ENCODE results near the gene PYGO2. TPM values are rescaled to one million over a fixed set of nuclear protein-coding genes. Genes with fewer than 3 reads are reported as not detected.
"Not testable (repeated sequence)": the region's sequence is repeated elsewhere in the genome, so short reads cannot be mapped to it uniquely, and the experiment has no call there.

The PYGO2 gene
- polyA plus RNA-seq, 1 experiment = 19.3 TPM

GRCh38 chr1:154912755-154913154 is 48.8 kb downstream of the PYGO2 start:
- DNase-seq (ENCODE audit: low read depth, low spot score) = no peak
- no peak overlapping the region for H3K27ac ChIP-seq (ENCODE audit: low read depth, low read length)
- H3K9me3 ChIP-seq (ENCODE audit: control insufficient read depth, insufficient read depth, low read length) = peaks cover 13% of the 10 kb centered on the region; the same call in 1 of the 2 replicates
- CTCF ChIA-PET = no interaction called here
- POLR2A ChIA-PET = no interaction called here
- H3K27me3 ChIP-seq (ENCODE audit: control insufficient read depth, insufficient read depth, low read length) = peaks cover 26% of the 10 kb centered on the region
- TF ChIP-seq CTCF (IDR thresholded peaks at IDR 0.05; ENCODE audit: low read depth, low read length) = no peak
- H3K4me3 ChIP-seq (ENCODE audit: low read depth, low read length) = no peak overlapping the region

DNA sequence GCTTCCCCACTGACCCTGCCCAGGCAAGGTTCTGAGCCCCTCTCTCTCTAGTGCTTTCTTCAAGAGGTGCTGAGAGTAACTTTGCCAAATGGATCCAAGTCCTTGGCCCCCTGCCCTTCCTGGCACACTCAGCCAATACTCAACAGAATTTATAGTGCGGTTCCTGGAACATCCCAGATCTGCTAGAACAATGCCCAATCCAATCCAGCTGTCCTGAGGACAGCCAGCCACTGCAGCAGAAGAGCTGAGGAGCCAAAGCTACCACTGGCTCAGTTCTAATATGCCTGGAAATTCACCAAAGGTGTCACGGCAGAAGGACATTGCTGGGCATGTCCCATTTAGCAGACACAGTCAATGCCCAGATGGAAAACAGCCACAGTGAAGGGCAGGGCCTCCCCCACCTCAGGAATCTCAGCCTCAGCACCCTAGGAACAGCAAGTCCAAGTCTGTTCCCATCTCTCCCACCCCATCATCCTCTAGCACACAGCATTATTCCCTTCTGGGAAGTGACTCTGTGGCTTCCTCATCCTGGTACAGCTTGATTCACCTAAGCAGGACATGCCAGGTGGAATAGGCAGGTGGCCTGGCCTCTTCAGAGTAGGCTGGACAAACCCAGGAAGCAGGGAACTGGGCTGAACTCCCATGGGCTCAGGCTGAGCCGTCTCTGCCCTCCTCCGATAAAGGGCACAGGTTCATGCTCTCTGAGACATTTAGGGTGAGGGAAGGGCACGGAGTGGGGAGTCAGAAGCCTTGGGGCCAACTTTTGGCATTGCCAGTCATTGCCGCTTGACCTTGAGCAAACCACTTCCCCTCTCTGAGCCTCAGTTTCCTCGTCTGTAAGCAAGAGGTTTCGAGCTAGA is 49.7 kb downstream of the PYGO2 start:
- Histone ChIP-seq H3K9me3 (ENCODE audit: control insufficient read depth, insufficient read depth, low read length) (peaks cover 14% of the 10 kb centered on the region; the same call in 1 of the 2 replicates), H3K4me3 (ENCODE audit: low read depth, low read length) (no peak overlapping the region), H3K27me3 (ENCODE audit: control insufficient read depth, insufficient read depth, low read length) (peaks cover 28% of the 10 kb centered on the region), H3K27ac (ENCODE audit: low read depth, low read length) (no peak overlapping the region)
- POLR2A ChIA-PET = no interaction called here
- TF ChIP-seq CTCF (IDR thresholded peaks at IDR 0.05; ENCODE audit: low read depth, low read length) = no peak
- DNase-seq (ENCODE audit: low read depth, low spot score) = no peak
- CTCF ChIA-PET = no interaction called here

DNA sequence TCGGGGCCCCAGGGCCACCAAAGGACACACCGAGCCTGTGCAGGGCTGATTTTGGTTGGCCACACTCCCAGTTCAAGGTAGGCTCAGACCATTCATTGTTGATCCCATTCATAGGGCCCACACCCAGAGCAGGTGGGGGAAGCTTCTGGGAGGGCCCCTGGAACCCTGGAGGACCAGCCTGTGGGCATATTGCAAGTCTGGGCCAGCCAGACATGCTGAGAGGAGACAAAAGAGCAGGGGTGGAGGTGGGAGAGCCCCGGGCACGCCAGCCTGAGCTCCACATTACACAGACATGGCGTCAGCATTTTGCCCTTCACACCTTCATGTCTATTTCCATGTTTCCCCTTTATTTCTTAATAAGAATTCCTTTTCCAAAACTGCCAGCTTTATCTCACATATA is 50.7 kb downstream of the PYGO2 start:
- Histone ChIP-seq H3K27me3 (ENCODE audit: control insufficient read depth, insufficient read depth, low read length) (peaks cover 28% of the 10 kb centered on the region), H3K4me3 (ENCODE audit: low read depth, low read length) (no peak overlapping the region), H3K27ac (ENCODE audit: low read depth, low read length) (no peak overlapping the region), H3K9me3 (ENCODE audit: control insufficient read depth, insufficient read depth, low read length) (peaks cover 14% of the 10 kb centered on the region; the same call in 1 of the 2 replicates)
- POLR2A ChIA-PET = no interaction called here
- no peak for TF ChIP-seq CTCF (IDR thresholded peaks at IDR 0.05; ENCODE audit: low read depth, low read length)
- DNase-seq (ENCODE audit: low read depth, low spot score) = no peak
- CTCF ChIA-PET = no interaction called here

DNA sequence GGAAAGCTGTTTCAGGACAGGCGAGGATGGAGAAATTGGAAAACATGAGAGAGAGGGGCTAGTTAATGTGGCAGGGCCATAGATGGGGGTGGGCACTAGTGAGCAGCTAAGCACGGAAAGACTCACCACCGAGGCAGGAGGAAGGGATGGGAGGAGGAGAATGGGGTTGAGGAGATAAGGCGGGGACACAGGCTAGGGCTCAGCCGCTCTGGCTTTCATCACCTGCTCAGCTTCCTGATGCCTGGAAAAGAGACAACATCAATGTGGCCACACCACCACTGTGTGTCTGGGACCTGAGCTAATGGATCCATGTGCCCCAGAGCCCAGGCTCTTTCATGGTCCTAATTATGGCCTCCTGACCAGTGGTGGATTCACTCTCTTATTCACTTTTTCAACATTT is 52.6 kb downstream of the PYGO2 start:
- TF ChIP-seq CTCF (IDR thresholded peaks at IDR 0.05; ENCODE audit: low read depth, low read length) = no peak
- CTCF ChIA-PET = no interaction called here

GRCh38 chr1:154908129-154908528 is 53.5 kb downstream of the PYGO2 start:
- H3K27me3 ChIP-seq (ENCODE audit: control insufficient read depth, insufficient read depth, low read length) = peaks cover 18% of the 10 kb centered on the region
- DNase-seq (ENCODE audit: low read depth, low spot score); POLR2A ChIA-PET; CTCF ChIA-PET; H3K4me3 ChIP-seq (ENCODE audit: low read depth, low read length); H3K27ac ChIP-seq (ENCODE audit: low read depth, low read length): not testable (repeated sequence)
- peaks cover 14% of the 10 kb centered on the region; the same call in 1 of the 2 replicates for H3K9me3 ChIP-seq (ENCODE audit: control insufficient read depth, insufficient read depth, low read length)

More for the DNA sequence above, 52.6 kb downstream of the PYGO2 start:
- Histone ChIP-seq H3K27me3 (ENCODE audit: control insufficient read depth, insufficient read depth, low read length) (peaks cover 25% of the 10 kb centered on the region), H3K9me3 (ENCODE audit: control insufficient read depth, insufficient read depth, low read length) (peaks cover 14% of the 10 kb centered on the region; the same call in 1 of the 2 replicates), H3K27ac (ENCODE audit: low read depth, low read length) (no peak overlapping the region), H3K4me3 (ENCODE audit: low read depth, low read length) (no peak overlapping the region)
- no peak for DNase-seq (ENCODE audit: low read depth, low spot score)
- POLR2A ChIA-PET = no interaction called here

Small RNA genes lying within 50 kb of the gene (small RNA-seq; reads per million reads assigned to genes)
- gene MIR4258 (ENCODE audit: insufficient read length, low read depth) (not detected), gene RF00017 (ENCODE audit: insufficient read length, low read depth) (not detected)

Other genes with a start within 250 kb of the PYGO2 start
- 0.02 and 0.09 TPM in 2 replicates for gene KCNN3, start 91.5 kb downstream of the PYGO2 start, polyA plus RNA-seq (2011; rRNA removed)
- gene PMVK, start 25.1 kb downstream of the PYGO2 start, polyA plus RNA-seq (2011; rRNA removed) = 21.0 and 24.7 TPM in 2 replicates
- gene PBXIP1, start 5.7 kb downstream of the PYGO2 start, polyA plus RNA-seq (2011; rRNA removed) = 72.2 and 87.1 TPM in 2 replicates
- 371 and 409 TPM in 2 replicates for gene SHC1, start 9.0 kb upstream of the PYGO2 start, polyA plus RNA-seq (2011; rRNA removed)
- 66.4 and 81.3 TPM in 2 replicates for gene CKS1B, start 12.9 kb upstream of the PYGO2 start, polyA plus RNA-seq (2011; rRNA removed)
- 21.1 and 30.2 TPM in 2 replicates for gene FLAD1, start 21.6 kb upstream of the PYGO2 start, polyA plus RNA-seq (2011; rRNA removed)
- 0.21 TPM in 1 of 2 replicates, not detected in the other for gene LENEP, start 31.8 kb upstream of the PYGO2 start, polyA plus RNA-seq (2011; rRNA removed)
- gene ZBTB7B, start 41.0 kb upstream of the PYGO2 start, polyA plus RNA-seq (2011; rRNA removed) = 8.7 and 12.7 TPM in 2 replicates
- 0.07 and 0.19 TPM in 2 replicates for gene DCST2, start 72.0 kb upstream of the PYGO2 start, polyA plus RNA-seq (2011; rRNA removed)
- gene DCST1, start 72.0 kb upstream of the PYGO2 start, polyA plus RNA-seq (2011; rRNA removed) = not detected in 2 replicates
- 25.9 and 37.5 TPM in 2 replicates for gene ADAM15, start 89.5 kb upstream of the PYGO2 start, polyA plus RNA-seq (2011; rRNA removed)
- gene EFNA4, start 102.0 kb upstream of the PYGO2 start, polyA plus RNA-seq (2011; rRNA removed) = 10.1 and 12.9 TPM in 2 replicates
- 0.51 and 0.56 TPM in 2 replicates for gene EFNA3, start 117.1 kb upstream of the PYGO2 start, polyA plus RNA-seq (2011; rRNA removed)
- 1.1 and 1.4 TPM in 2 replicates for gene EFNA1, start 166.1 kb upstream of the PYGO2 start, polyA plus RNA-seq (2011; rRNA removed)
- gene SLC50A1, start 174.1 kb upstream of the PYGO2 start, polyA plus RNA-seq (2011; rRNA removed) = 29.5 and 31.4 TPM in 2 replicates
- gene DPM3, start 178.7 kb upstream of the PYGO2 start, polyA plus RNA-seq (2011; rRNA removed) = 16.8 and 35.6 TPM in 2 replicates
- 102 and 131 TPM in 2 replicates for gene KRTCAP2, start 211.5 kb upstream of the PYGO2 start, polyA plus RNA-seq (2011; rRNA removed)
- 2.9 and 3.8 TPM in 2 replicates for gene TRIM46, start 212.1 kb upstream of the PYGO2 start, polyA plus RNA-seq (2011; rRNA removed)
- 32.5 and 34.6 TPM in 2 replicates for gene THBS3, start 246.1 kb upstream of the PYGO2 start, polyA plus RNA-seq (2011; rRNA removed)
- gene MTX1, start 246.9 kb upstream of the PYGO2 start, polyA plus RNA-seq (2011; rRNA removed) = 44.6 and 62.3 TPM in 2 replicates